Chondrocyte (in vitro differentiated cells): Measurements from ENCODE around the gene CCDC51. TPM values are rescaled to one million over a fixed set of nuclear protein-coding genes. Genes with fewer than 3 reads are reported as not detected.

Experiments
- DNase-seq: peaks from one replicate; pipeline ENCODE4 v3.0.0; 2021; ENCODE audit warnings: mixed read lengths, low spot score
- H3K27ac Mint-ChIP-seq: one replicate; pipeline ENCODE4 v1.8.0; 2021; ENCODE audit warnings: mild to moderate bottlenecking, moderate library complexity, mixed read lengths; ENCODE audit not compliant: unreplicated experiment
- H3K27me3 Mint-ChIP-seq: 2 replicates; pipeline ENCODE4 v1.8.0; 2021; ENCODE audit warnings: low read depth, mixed read lengths
- H3K36me3 Mint-ChIP-seq: 2 replicates; pipeline ENCODE4 v1.8.0; 2021; ENCODE audit warnings: low read depth, mixed read lengths
- H3K4me1 Mint-ChIP-seq: 2 replicates; pipeline ENCODE4 v1.8.0; 2021; ENCODE audit warnings: low read depth, mild to moderate bottlenecking, mixed read lengths
- H3K4me3 Mint-ChIP-seq: one replicate; pipeline ENCODE4 v1.8.0; 2021; ENCODE audit warnings: mild to moderate bottlenecking, moderate library complexity, mixed read lengths; ENCODE audit not compliant: unreplicated experiment
- H3K9me3 Mint-ChIP-seq: 2 replicates; pipeline ENCODE4 v1.8.0; 2021; ENCODE audit warnings: low read depth, mixed read lengths
- CTCF ChIP-seq: fragments of 200-600 bp; sonication (generic); IDR thresholded peaks from 2 replicates; pipeline ENCODE4 v1.5.0; 2021; ENCODE audit warnings: antibody characterized with exemption, mild to moderate bottlenecking, moderate library complexity
- total RNA-seq: library from RNA; stranded (reverse); gene quantifications from 3 replicates; pipeline ENCODE4 v1.2.1, GENCODE V29; 2021

CCDC51 gene
- total RNA-seq, 1 donor from 2014 or later = 25.8 TPM

- TF ChIP-seq CTCF = no peak
- no peak for DNase-seq
- Mint-ChIP-seq H3K27me3 (no peaks in the 10 kb centered on the region), H3K36me3 (peaks cover 35% of the 10 kb centered on the region), H3K4me3 (no peak overlapping the region), H3K9me3 (no peaks in the 10 kb centered on the region), H3K27ac (no peak overlapping the region), H3K4me1 (peaks cover 5% of the 10 kb centered on the region)
These were observed 21.8 kb downstream of the CCDC51 start for GRCh38 chr3:48418140-48418539.

GRCh38 chr3:48417529-48418108 is 22.3 kb downstream of the CCDC51 start:
- no peak for TF ChIP-seq CTCF
- H3K27ac Mint-ChIP-seq = no peak overlapping the region

GRCh38 chr3:48416546-48416945 is 23.4 kb downstream of the CCDC51 start:
- H3K9me3 Mint-ChIP-seq = no peaks in the 10 kb centered on the region
- H3K4me3 Mint-ChIP-seq = no peak overlapping the region
- H3K36me3 Mint-ChIP-seq = peaks cover 41% of the 10 kb centered on the region
- no peaks in the 10 kb centered on the region for H3K27me3 Mint-ChIP-seq
- no peak for TF ChIP-seq CTCF
- no peaks in the 10 kb centered on the region for H3K4me1 Mint-ChIP-seq
- H3K27ac Mint-ChIP-seq = no peak overlapping the region
- DNase-seq = peak; percentile 34

More at GRCh38 chr3:48417529-48418108, 22.3 kb downstream of the CCDC51 start:
- Mint-ChIP-seq H3K4me1 (peaks cover under 1% of the 10 kb centered on the region), H3K27me3 (no peaks in the 10 kb centered on the region), H3K36me3 (peaks cover 35% of the 10 kb centered on the region), H3K4me3 (no peak overlapping the region), H3K9me3 (no peaks in the 10 kb centered on the region)
- no peak for DNase-seq

GRCh38 chr3:48416091-48416505 is 23.8 kb downstream of the CCDC51 start:
- DNase-seq = peak; percentile 74
- no peaks in the 10 kb centered on the region for H3K27me3 Mint-ChIP-seq

GRCh38 chr3:48415251-48415953 is 24.5 kb downstream of the CCDC51 start:
- H3K4me1 Mint-ChIP-seq = no peaks in the 10 kb centered on the region
- no peak overlapping the region for H3K4me3 Mint-ChIP-seq
- no peaks in the 10 kb centered on the region for H3K27me3 Mint-ChIP-seq
- peak; percentile 64 for DNase-seq
- peaks cover 46% of the 10 kb centered on the region for H3K36me3 Mint-ChIP-seq
- no peak overlapping the region for H3K27ac Mint-ChIP-seq
- H3K9me3 Mint-ChIP-seq = no peaks in the 10 kb centered on the region
- peak; percentile 8 for TF ChIP-seq CTCF

More at GRCh38 chr3:48416091-48416505, 23.8 kb downstream of the CCDC51 start:
- Mint-ChIP-seq H3K4me3 (no peak overlapping the region), H3K4me1 (no peaks in the 10 kb centered on the region), H3K27ac (no peak overlapping the region), H3K36me3 (peaks cover 43% of the 10 kb centered on the region), H3K9me3 (no peaks in the 10 kb centered on the region)
- no peak for TF ChIP-seq CTCF
